NCI-H187 (cell line): ENCODE measurements around the gene SLC4A8.

Experiments used
- DNase-seq, 2 experiments: peaks; one replicate each; lab custom pipeline; 2025; lab: John Stamatoyannopoulos, UW

The SLC4A8 gene

GRCh38 chr12:51395283-51396230 lies 29.1 kb upstream of the SLC4A8 start:
- DNase-seq, result no peak

GRCh38 chr12:51397670-51398069 lies 27.0 kb upstream of the SLC4A8 start:
- no peak for DNase-seq

GRCh38 chr12:51399891-51400290 lies 24.7 kb upstream of the SLC4A8 start:
- DNase-seq, result no peak

- DNase-seq, result no peak
These were observed 23.6 kb upstream of the SLC4A8 start for GRCh38 chr12:51401020-51401419.

GRCh38 chr12:51401486-51401885 lies 23.1 kb upstream of the SLC4A8 start:
- DNase-seq, result no peak

- DNase-seq, result no peak
These were observed 22.7 kb upstream of the SLC4A8 start for GRCh38 chr12:51401900-51402299.

GRCh38 chr12:51403159-51403558 lies 21.5 kb upstream of the SLC4A8 start:
- no peak for DNase-seq

GRCh38 chr12:51403681-51404136 lies 20.9 kb upstream of the SLC4A8 start:
- DNase-seq, result no peak

GRCh38 chr12:51404627-51405026 lies 20.0 kb upstream of the SLC4A8 start:
- no peak for DNase-seq

GRCh38 chr12:51405801-51406207 lies 18.8 kb upstream of the SLC4A8 start:
- no peak for DNase-seq

GRCh38 chr12:51406290-51406689 lies 18.3 kb upstream of the SLC4A8 start:
- no peak for DNase-seq

- DNase-seq, result no peak
These were observed 17.8 kb upstream of the SLC4A8 start for GRCh38 chr12:51406859-51407258.

- DNase-seq, result no peak
These were observed 17.0 kb upstream of the SLC4A8 start for GRCh38 chr12:51407604-51408003.

- no peak for DNase-seq
These were observed 14.8 kb upstream of the SLC4A8 start for GRCh38 chr12:51409846-51410245.

- DNase-seq, result no peak
These were observed 11.5 kb upstream of the SLC4A8 start for GRCh38 chr12:51413149-51413548.

GRCh38 chr12:51413791-51414190 lies 10.8 kb upstream of the SLC4A8 start:
- no peak for DNase-seq

- no peak for DNase-seq
These were observed 8.7 kb upstream of the SLC4A8 start for GRCh38 chr12:51415931-51416330.

- no peak for DNase-seq
These were observed 6.8 kb upstream of the SLC4A8 start for GRCh38 chr12:51417826-51418225.

GRCh38 chr12:51419425-51420193 lies 5.0 kb upstream of the SLC4A8 start:
- no peak for DNase-seq

GRCh38 chr12:51421266-51421884 lies 3.3 kb upstream of the SLC4A8 start:
- peak; percentile 32 to 69 for DNase-seq

GRCh38 chr12:51424094-51424661 lies 453 bp upstream of the SLC4A8 start:
- DNase-seq, result no peak

GRCh38 chr12:51428256-51428655 lies 3.6 kb downstream of the SLC4A8 start:
- DNase-seq, result no peak
